Measurements from ENCODE around the gene ITGA2B. TPM values are rescaled to one million over a fixed set of nuclear protein-coding genes. Genes with fewer than 3 reads are reported as not detected.

ITGA2B gene
- total and polyA plus RNA-seq, 2 donors (not counting 1 experiment from before 2014, with no cell fraction given), result 0.10 to 0.66 TPM

DNA sequence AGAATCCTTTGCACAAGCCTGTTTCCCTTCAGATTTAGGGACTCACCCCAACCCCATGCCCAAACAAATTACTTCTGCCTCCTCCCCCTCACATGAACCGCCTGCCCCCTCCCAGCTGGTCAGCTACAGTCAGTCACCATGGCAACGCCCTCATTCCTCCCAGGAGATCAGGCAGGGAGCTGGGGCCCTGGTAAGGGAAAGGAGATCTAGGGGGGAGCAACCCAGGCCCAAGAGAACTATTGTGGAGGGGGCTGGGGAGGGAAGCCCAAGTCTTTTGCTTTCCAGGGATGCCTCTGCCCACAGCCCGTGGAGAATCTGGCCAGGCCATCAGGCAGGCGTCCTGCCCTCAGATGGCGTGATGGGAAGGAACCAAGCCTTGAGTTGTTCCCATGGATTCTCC lies 28.6 kb downstream of the ITGA2B start:
- no peak for TF ChIP-seq EZH2 (IDR thresholded peaks at IDR 0.05; ENCODE audit: low read length, missing control alignments)
- TF ChIP-seq, protein P1, sequence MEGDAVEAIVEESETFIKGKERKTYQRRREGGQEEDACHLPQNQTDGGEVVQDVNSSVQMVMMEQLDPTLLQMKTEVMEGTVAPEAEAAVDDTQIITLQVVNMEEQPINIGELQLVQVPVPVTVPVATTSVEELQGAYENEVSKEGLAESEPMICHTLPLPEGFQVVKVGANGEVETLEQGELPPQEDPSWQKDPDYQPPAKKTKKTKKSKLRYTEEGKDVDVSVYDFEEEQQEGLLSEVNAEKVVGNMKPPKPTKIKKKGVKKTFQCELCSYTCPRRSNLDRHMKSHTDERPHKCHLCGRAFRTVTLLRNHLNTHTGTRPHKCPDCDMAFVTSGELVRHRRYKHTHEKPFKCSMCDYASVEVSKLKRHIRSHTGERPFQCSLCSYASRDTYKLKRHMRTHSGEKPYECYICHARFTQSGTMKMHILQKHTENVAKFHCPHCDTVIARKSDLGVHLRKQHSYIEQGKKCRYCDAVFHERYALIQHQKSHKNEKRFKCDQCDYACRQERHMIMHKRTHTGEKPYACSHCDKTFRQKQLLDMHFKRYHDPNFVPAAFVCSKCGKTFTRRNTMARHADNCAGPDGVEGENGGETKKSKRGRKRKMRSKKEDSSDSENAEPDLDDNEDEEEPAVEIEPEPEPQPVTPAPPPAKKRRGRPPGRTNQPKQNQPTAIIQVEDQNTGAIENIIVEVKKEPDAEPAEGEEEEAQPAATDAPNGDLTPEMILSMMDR (conservative IDR thresholded peaks at IDR 0.05 in 1 of 2, IDR thresholded peaks at IDR 0.05 in 1 of 2; ENCODE audit: low read depth in 1 of 2, low read length in 2 of 2), result no peak

DNA sequence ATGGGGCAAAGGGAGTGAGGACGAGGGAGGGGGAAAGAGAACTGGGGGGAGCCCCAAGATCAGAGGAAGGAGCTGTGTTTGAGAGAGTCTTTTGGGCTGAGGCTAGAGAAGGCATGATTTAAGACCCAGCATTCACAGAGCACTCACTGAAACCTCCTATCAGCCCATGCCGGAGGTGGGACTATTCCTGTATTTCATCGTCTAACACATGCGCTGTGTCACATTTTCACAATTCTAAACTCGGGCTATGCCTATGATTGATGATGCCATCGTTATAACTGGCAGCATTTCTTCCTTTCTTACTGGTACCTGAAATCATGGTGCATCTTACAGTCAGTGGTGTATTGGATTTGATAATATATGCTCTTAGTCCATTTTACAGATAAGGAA lies 29.3 kb downstream of the ITGA2B start:
- Histone ChIP-seq H3K36me3 (ENCODE audit: control insufficient read depth, insufficient read depth, low read length) (no peaks in the 10 kb centered on the region), H3K79me2 (ENCODE audit: control insufficient read depth, insufficient read depth, low read length) (no peaks in the 10 kb centered on the region), H3K27ac (ENCODE audit: insufficient read depth, low read length) (no peak overlapping the region), H3K4me2 (ENCODE audit: extremely low read depth, insufficient read depth, low read length) (no peak overlapping the region), H3K4me3 (replicated peaks in 1 of 4; ENCODE audit: control extremely low read depth in 1 of 4, insufficient read depth in 1 of 4, low read depth in 3 of 4, low read length in 4 of 4) (no peak overlapping the region), H3K9me3 (ENCODE audit: control insufficient read depth, insufficient read depth, low read depth, low read length) (no peaks in the 10 kb centered on the region), H3K4me1 (ENCODE audit: control insufficient read depth, extremely low read depth, insufficient read depth, low read length) (peaks cover 5% of the 10 kb centered on the region), H3K27me3 (ENCODE audit: control insufficient read depth, insufficient read depth, low read length) (peaks cover 4% of the 10 kb centered on the region), H2AFZ (ENCODE audit: low read length) (no peak overlapping the region), H4K20me1 (ENCODE audit: control insufficient read depth, extremely low read depth, insufficient read depth, low read length) (no peaks in the 10 kb centered on the region), H3K9ac (ENCODE audit: insufficient read depth, low read length) (no peak overlapping the region)
- DNase-seq (ENCODE audit: low read depth in 2 of 2), result no peak
- TF ChIP-seq EZH2 (IDR thresholded peaks at IDR 0.05; ENCODE audit: low read length, missing control alignments), result no peak
- TF ChIP-seq, protein P1 (conservative IDR thresholded peaks at IDR 0.05 in 1 of 2, IDR thresholded peaks at IDR 0.05 in 1 of 2; ENCODE audit: low read depth in 1 of 2, low read length in 2 of 2), result no peak

More for the DNA sequence above, 28.6 kb downstream of the ITGA2B start:
- Histone ChIP-seq H3K4me1 (ENCODE audit: control insufficient read depth, extremely low read depth, insufficient read depth, low read length) (peaks cover 5% of the 10 kb centered on the region), H3K27me3 (ENCODE audit: control insufficient read depth, insufficient read depth, low read length) (peaks cover 9% of the 10 kb centered on the region), H3K36me3 (ENCODE audit: control insufficient read depth, insufficient read depth, low read length) (no peaks in the 10 kb centered on the region), H3K79me2 (ENCODE audit: control insufficient read depth, insufficient read depth, low read length) (no peaks in the 10 kb centered on the region), H3K9me3 (ENCODE audit: control insufficient read depth, insufficient read depth, low read depth, low read length) (no peaks in the 10 kb centered on the region), H3K4me2 (ENCODE audit: extremely low read depth, insufficient read depth, low read length) (no peak overlapping the region), H2AFZ (ENCODE audit: low read length) (no peak overlapping the region), H3K27ac (ENCODE audit: insufficient read depth, low read length) (no peak overlapping the region), H3K4me3 (replicated peaks in 1 of 4; ENCODE audit: control extremely low read depth in 1 of 4, insufficient read depth in 1 of 4, low read depth in 3 of 4, low read length in 4 of 4) (no peak overlapping the region), H3K9ac (ENCODE audit: insufficient read depth, low read length) (no peak overlapping the region), H4K20me1 (ENCODE audit: control insufficient read depth, extremely low read depth, insufficient read depth, low read length) (no peaks in the 10 kb centered on the region)
- peak; percentile 34 to 72 for DNase-seq (ENCODE audit: low read depth in 2 of 2)

DNA sequence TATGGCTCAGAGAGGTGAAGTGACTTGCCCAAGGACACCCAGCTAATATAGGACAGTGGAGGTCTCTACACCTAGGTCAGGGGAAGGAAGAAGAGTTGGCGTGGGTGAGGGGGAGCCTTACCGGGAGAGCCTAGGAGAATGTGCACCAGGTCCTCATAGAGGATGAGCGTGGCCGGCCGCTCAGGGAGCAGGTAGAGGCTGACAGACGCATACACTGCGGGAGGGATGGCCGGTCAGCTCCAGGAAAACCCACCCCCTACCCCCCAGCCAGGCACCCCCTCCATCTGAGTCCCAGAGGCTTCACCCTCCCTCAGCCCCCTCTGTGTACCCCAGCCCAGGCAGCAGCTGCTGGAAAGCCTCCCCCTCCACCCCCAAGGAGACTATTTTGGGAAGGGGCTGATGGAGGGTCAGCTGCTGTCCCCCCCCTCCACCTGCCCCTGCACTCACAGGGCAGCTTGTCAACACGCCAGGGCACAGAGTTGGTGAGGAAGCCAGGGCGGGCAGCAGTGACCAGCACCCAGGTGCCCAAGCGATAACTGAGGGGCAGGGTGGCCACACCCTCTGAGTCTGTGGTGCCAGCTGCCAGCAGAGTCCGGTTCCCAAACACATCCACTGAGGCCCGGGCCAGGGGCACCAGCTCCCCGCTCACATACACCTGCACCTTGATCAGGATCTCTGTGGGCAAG lies 29.8 kb downstream of the ITGA2B start:
- H3K79me2 ChIP-seq (ENCODE audit: control insufficient read depth, insufficient read depth, low read length), result no peaks in the 10 kb centered on the region
- DNase-seq (ENCODE audit: low read depth in 2 of 2), result no peak
- H3K4me3 ChIP-seq (replicated peaks in 1 of 4; ENCODE audit: control extremely low read depth in 1 of 4, insufficient read depth in 1 of 4, low read depth in 3 of 4, low read length in 4 of 4), result no peak overlapping the region
- H3K4me2 ChIP-seq (ENCODE audit: extremely low read depth, insufficient read depth, low read length), result no peak overlapping the region
- TF ChIP-seq EZH2 (IDR thresholded peaks at IDR 0.05; ENCODE audit: low read length, missing control alignments), result no peak
- TF ChIP-seq, protein P1 (conservative IDR thresholded peaks at IDR 0.05 in 1 of 2, IDR thresholded peaks at IDR 0.05 in 1 of 2; ENCODE audit: low read depth in 1 of 2, low read length in 2 of 2), result no peak
- no peaks in the 10 kb centered on the region for H4K20me1 ChIP-seq (ENCODE audit: control insufficient read depth, extremely low read depth, insufficient read depth, low read length)
- peaks cover 5% of the 10 kb centered on the region for H3K4me1 ChIP-seq (ENCODE audit: control insufficient read depth, extremely low read depth, insufficient read depth, low read length)
- no peak overlapping the region for H3K9ac ChIP-seq (ENCODE audit: insufficient read depth, low read length)
- no peak overlapping the region for H2AFZ ChIP-seq (ENCODE audit: low read length)
- no peak overlapping the region for H3K27ac ChIP-seq (ENCODE audit: insufficient read depth, low read length)
- H3K9me3 ChIP-seq (ENCODE audit: control insufficient read depth, insufficient read depth, low read depth, low read length), result no peaks in the 10 kb centered on the region
- no peaks in the 10 kb centered on the region for H3K36me3 ChIP-seq (ENCODE audit: control insufficient read depth, insufficient read depth, low read length)
- H3K27me3 ChIP-seq (ENCODE audit: control insufficient read depth, insufficient read depth, low read length), result no peaks in the 10 kb centered on the region
